IMR-90 (cell line): ENCODE data around the gene MMP8. TPM values are rescaled to one million over a fixed set of nuclear protein-coding genes. Genes with fewer than 3 reads are reported as not detected.

ENCODE experiments used
- ATAC-seq: fragments of 200-7000 bp; cut with Tn5 transposase; 2 replicates; pipeline ENCODE4 v1.9.1; 2020; ENCODE audit warnings: low read depth, mild to moderate bottlenecking, moderate library complexity
- BruUV-seq: library from RNA; stranded (reverse); fragments of 400-500 nt; replicated peaks from 2 replicates; lab custom pipeline; 2021; lab: Mats Ljungman, UMichigan
- CTCF ChIA-PET: fragments of 300-600 bp; formaldehyde crosslinking; extraction: SDS; loops from one replicate; lab custom pipeline; 2021; ENCODE audit warnings: antibody characterized with exemption; lab: Yijun Ruan, JAX
- POLR2A ChIA-PET: fragments of 300-600 bp; sonication (Branson Sonifier 250); formaldehyde crosslinking; loops from one replicate; lab custom pipeline; 2022; ENCODE audit warnings: antibody characterized with exemption; ENCODE audit not compliant: unreplicated experiment; lab: Charles Lee
- DNase-seq: peaks from one replicate; pipeline ENCODE4 v3.0.0; 2013
- H2AFZ ChIP-seq: replicated peaks from 2 replicates; pipeline ENCODE3; 2013; ENCODE audit warnings: low read length, mild to moderate bottlenecking; ENCODE audit not compliant: poor library complexity
- H2AK5ac ChIP-seq: 2 replicates; pipeline ENCODE4 v1.6.1; 2013; ENCODE audit warnings: low read depth, low read length, inconsistent platforms
- H2AK9ac ChIP-seq: replicated peaks from 2 replicates; pipeline ENCODE3; 2013; ENCODE audit warnings: mild to moderate bottlenecking, low read depth, low read length, moderate library complexity; ENCODE audit not compliant: poor library complexity
- H2BK120ac ChIP-seq: 2 replicates; pipeline ENCODE4 v1.6.1; 2013; ENCODE audit warnings: low read depth, low read length, inconsistent platforms
- H2BK15ac ChIP-seq: 3 replicates; pipeline ENCODE4 v1.6.1; 2013; ENCODE audit warnings: low read depth, low read length, inconsistent platforms
- H2BK20ac ChIP-seq: 2 replicates; pipeline ENCODE4 v1.6.1; 2013; ENCODE audit warnings: low read depth, mild to moderate bottlenecking, inconsistent platforms, low read length, moderate library complexity
- H2BK5ac ChIP-seq: 2 replicates; pipeline ENCODE4 v1.6.1; 2013; ENCODE audit warnings: mild to moderate bottlenecking, low read depth, low read length, inconsistent platforms; ENCODE audit not compliant: poor library complexity, severe bottlenecking
- H3K14ac ChIP-seq: replicated peaks from 2 replicates; pipeline ENCODE4 v1.6.1; 2013; ENCODE audit warnings: low read depth, low read length, inconsistent platforms
- H3K18ac ChIP-seq: 2 replicates; pipeline ENCODE4 v1.6.1; 2013; ENCODE audit warnings: low read depth, low read length, control low read depth
- H3K23ac ChIP-seq: 2 replicates; pipeline ENCODE4 v1.6.1; 2013; ENCODE audit warnings: low read depth, low read length, inconsistent platforms
- H3K27ac ChIP-seq: 2 replicates; pipeline ENCODE4 v1.5.1; 2013; ENCODE audit warnings: mild to moderate bottlenecking, control low read depth, low read length; ENCODE audit not compliant: insufficient read depth
- H3K27me3 ChIP-seq: 2 replicates; pipeline ENCODE4 v1.6.1; 2013; ENCODE audit warnings: low read length; ENCODE audit not compliant: control insufficient read depth, insufficient read depth
- H3K36me3 ChIP-seq: 2 replicates; pipeline ENCODE4 v1.6.1; 2013; ENCODE audit warnings: low read length, mixed read lengths; ENCODE audit not compliant: control insufficient read depth, insufficient read depth
- H3K4ac ChIP-seq: 2 replicates; pipeline ENCODE4 v1.6.1; 2013; ENCODE audit warnings: low read depth, low read length, inconsistent platforms
- H3K4me1 ChIP-seq: 2 replicates; pipeline ENCODE4 v1.6.1; 2013; ENCODE audit warnings: low read length, mixed read lengths; ENCODE audit not compliant: control insufficient read depth, insufficient read depth
- H3K4me2 ChIP-seq: 2 replicates; pipeline ENCODE4 v1.6.1; 2013; ENCODE audit warnings: low read depth, mild to moderate bottlenecking, control low read depth, low read length, moderate library complexity
- H3K4me3 ChIP-seq: 2 replicates; pipeline ENCODE4 v1.5.1; 2013; ENCODE audit warnings: low read depth, mild to moderate bottlenecking, control low read depth, low read length, moderate library complexity; ENCODE audit not compliant: insufficient read depth
- H3K56ac ChIP-seq: 2 replicates; pipeline ENCODE4 v1.6.1; 2013; ENCODE audit warnings: low read length, inconsistent platforms; ENCODE audit not compliant: insufficient read depth; ENCODE audit errors: extremely low read depth
- H3K79me1 ChIP-seq, 2 experiments: 2 replicates each; pipeline ENCODE4 v1.6.1; 2013; ENCODE audit warnings: low read length in 2 of 2, inconsistent platforms in 1 of 2, low read depth in 1 of 2
- H3K9ac ChIP-seq: 2 replicates; pipeline ENCODE4 v1.6.1; 2013; ENCODE audit warnings: low read depth, low read length, control low read depth
- H3K9me1 ChIP-seq: 2 replicates; pipeline ENCODE4 v1.6.1; 2013; ENCODE audit warnings: low read length, inconsistent platforms; ENCODE audit not compliant: insufficient read depth
- H3K9me3 ChIP-seq: 2 replicates; pipeline ENCODE4 v1.6.1; 2013; ENCODE audit warnings: low read length; ENCODE audit not compliant: control insufficient read depth, insufficient read depth
- H4K20me1 ChIP-seq: 2 replicates; pipeline ENCODE4 v1.6.1; 2013; ENCODE audit warnings: low read length, inconsistent platforms; ENCODE audit not compliant: insufficient read depth
- H4K5ac ChIP-seq: 2 replicates; pipeline ENCODE4 v1.6.1; 2013; ENCODE audit warnings: mild to moderate bottlenecking, low read depth, low read length, control low read depth
- H4K8ac ChIP-seq, 2 experiments: 2 replicates each; pipeline ENCODE4 v1.6.1; 2013; ENCODE audit warnings: low read depth in 2 of 2, low read length in 2 of 2, control low read depth in 1 of 2, inconsistent platforms in 1 of 2
- H4K91ac ChIP-seq: 2 replicates; pipeline ENCODE4 v1.6.1; 2013; ENCODE audit warnings: low read depth, low read length, inconsistent platforms; ENCODE audit not compliant: insufficient read depth
- BHLHE40 ChIP-seq: fragments of 150-350 bp; IDR thresholded peaks from 2 replicates; pipeline ENCODE4 v1.6.1; 2016; ENCODE audit warnings: mild to moderate bottlenecking, low read depth, low read length
- CEBPB ChIP-seq: IDR thresholded peaks from 2 replicates; pipeline ENCODE4 v1.6.1; 2012; ENCODE audit warnings: low read depth, low read length, improper control_type of control experiment
- CHD1 ChIP-seq: IDR thresholded peaks from 2 replicates; pipeline ENCODE4 v1.6.1; 2012; ENCODE audit warnings: low read depth, low read length, improper control_type of control experiment
- ELK1 ChIP-seq: fragments of 150-350 bp; IDR thresholded peaks from 2 replicates; pipeline ENCODE4 v1.6.1; 2016; ENCODE audit warnings: low read depth, mild to moderate bottlenecking, low read length, moderate library complexity, borderline replicate concordance
- FOS ChIP-seq: fragments of 150-350 bp; IDR thresholded peaks from 2 replicates; pipeline ENCODE4 v1.6.1; 2016; ENCODE audit warnings: low read depth, low read length
- MAFK ChIP-seq: IDR thresholded peaks from 2 replicates; pipeline ENCODE4 v1.6.1; 2012; ENCODE audit warnings: low read depth, low read length, improper control_type of control experiment
- MAZ ChIP-seq: IDR thresholded peaks from 2 replicates; pipeline ENCODE4 v1.6.1; 2012; ENCODE audit warnings: low read depth, mild to moderate bottlenecking, low read length, improper control_type of control experiment, moderate library complexity, borderline replicate concordance
- MXI1 ChIP-seq: IDR thresholded peaks from 2 replicates; pipeline ENCODE4 v1.6.1; 2012; ENCODE audit warnings: low read depth, mild to moderate bottlenecking, low read length, moderate library complexity, borderline replicate concordance
- NFE2L2 ChIP-seq: fragments of 150-350 bp; IDR thresholded peaks from 2 replicates; pipeline ENCODE4 v1.6.1; 2016; ENCODE audit warnings: low read depth, mild to moderate bottlenecking, low read length
- POLR2A ChIP-seq: IDR thresholded peaks from 2 replicates; pipeline ENCODE4 v1.6.1; 2012; ENCODE audit warnings: mild to moderate bottlenecking, low read depth, low read length
- RAD21 ChIP-seq: IDR thresholded peaks from 2 replicates; pipeline ENCODE4 v1.6.1; 2012; ENCODE audit warnings: low read length, improper control_type of control experiment
- RCOR1 ChIP-seq: IDR thresholded peaks from 2 replicates; pipeline ENCODE4 v1.6.1; 2012; ENCODE audit warnings: mild to moderate bottlenecking, low read length, improper control_type of control experiment; ENCODE audit not compliant: insufficient replicate concordance
- RFX5 ChIP-seq: IDR thresholded peaks from 2 replicates; pipeline ENCODE4 v1.8.0; 2012; ENCODE audit warnings: low read depth, mild to moderate bottlenecking, low read length, moderate library complexity
- SMC3 ChIP-seq: fragments of 150-350 bp; IDR thresholded peaks from 2 replicates; pipeline ENCODE4 v1.6.1; 2016; ENCODE audit warnings: low read depth, mild to moderate bottlenecking, antibody characterized with exemption, low read length, moderate library complexity
- USF2 ChIP-seq: fragments of 150-350 bp; IDR thresholded peaks from 2 replicates; pipeline ENCODE4 v1.6.1; 2017; ENCODE audit warnings: mild to moderate bottlenecking, antibody characterized with exemption, low read length, low read depth
- WGBS, 2 experiments: methylation state at CpG; one replicate each; pipeline versions ENCODE4 v1.1.5 to v1.1.7; 2013; ENCODE audit warnings: missing lambda C conversion rate in 2 of 2; ENCODE audit not compliant: insufficient read length in 1 of 2; ENCODE audit errors: extremely low coverage in 2 of 2; 5-methylcytosine and 5-hydroxymethylcytosine counted together
- dilution Hi-C: fragments of 300-500 bp; cut with HindIII; formaldehyde crosslinking; loops from one replicate; pipeline ENCODE4 v1.14.3; 2018; ENCODE audit warnings: low sequenced_read_pairs; ENCODE audit not compliant: unreplicated experiment
- in situ Hi-C: fragments of 300-500 bp; cut with MboI; formaldehyde crosslinking; loops from 3 replicates; pipeline ENCODE4 v1.14.3; 2019; ENCODE audit warnings: low sequenced_read_pairs, inconsistent platforms, mixed read lengths
- intact Hi-C: fragments of 100-400 bp; cut with micrococcal nuclease; formaldehyde crosslinking; loops from 2 replicates; pipeline ENCODE4 v1.10.0; 2022
- polyA plus RNA-seq, 3 experiments: library from polyadenylated mRNA; depleted of rRNA; stranded (reverse); fragments of >200 nt; gene quantifications; 2 replicates each; pipeline ENCODE4 v1.2.3, GENCODE V29; 2012; ENCODE audit warnings: low replicate concordance in 1 of 3
- total RNA-seq: library from RNA; depleted of rRNA; stranded (reverse); fragments of >200 nt; gene quantifications from 2 replicates; pipeline ENCODE4 v1.2.3, GENCODE V29; 2012
- TF ChIP-seq, protein P1 (sequence below): conservative IDR thresholded peaks from 2 replicates; pipeline ENCODE4 v1.5.1; 2012; ENCODE audit warnings: mild to moderate bottlenecking, low read depth, low read length, improper control_type of control experiment

MMP8 gene
- total and polyA plus RNA-seq, 2 of the 4 experiments (the other 2 are of a cell fraction): 0.05 to 0.18 TPM

- intact Hi-C loops (no loop called here), dilution Hi-C loops (no loop called here), in situ Hi-C loops (no loop called here)
- H3K18ac ChIP-seq: no peak overlapping the region
- H3K4me3 ChIP-seq: no peak overlapping the region
- H2AFZ ChIP-seq: no peak overlapping the region
- H3K79me1 ChIP-seq: no peaks in the 10 kb centered on the region
- no peak overlapping the region for H3K27ac ChIP-seq
- ChIA-PET CTCF (no interaction called here), POLR2A (no interaction called here)
- no peak overlapping the region for H2BK120ac ChIP-seq
- no peaks in the 10 kb centered on the region; the same call in 1 of the 2 replicates for H3K9me1 ChIP-seq
- no peak overlapping the region for H2AK5ac ChIP-seq
- ATAC-seq: no peak
- H3K4me1 ChIP-seq: peaks cover 2% of the 10 kb centered on the region; the same call in 1 of the 2 replicates
- H2BK15ac ChIP-seq: no peak overlapping the region
- no peak overlapping the region for H4K8ac ChIP-seq
- WGBS, 2 experiments: 100% methylated on average over 2 of the region's 3 CpGs; no CpG with 5 or more reads in 1 of the 2 experiments
- TF ChIP-seq SMC3: no peak
- no peak for TF ChIP-seq MAFK
- TF ChIP-seq USF2: no peak
- no peak for TF ChIP-seq MXI1
- no peak for TF ChIP-seq BHLHE40
- no peak for TF ChIP-seq CEBPB
- no peak for TF ChIP-seq RFX5
- no peak for TF ChIP-seq RAD21
- TF ChIP-seq POLR2A: no peak
- TF ChIP-seq, protein P1, sequence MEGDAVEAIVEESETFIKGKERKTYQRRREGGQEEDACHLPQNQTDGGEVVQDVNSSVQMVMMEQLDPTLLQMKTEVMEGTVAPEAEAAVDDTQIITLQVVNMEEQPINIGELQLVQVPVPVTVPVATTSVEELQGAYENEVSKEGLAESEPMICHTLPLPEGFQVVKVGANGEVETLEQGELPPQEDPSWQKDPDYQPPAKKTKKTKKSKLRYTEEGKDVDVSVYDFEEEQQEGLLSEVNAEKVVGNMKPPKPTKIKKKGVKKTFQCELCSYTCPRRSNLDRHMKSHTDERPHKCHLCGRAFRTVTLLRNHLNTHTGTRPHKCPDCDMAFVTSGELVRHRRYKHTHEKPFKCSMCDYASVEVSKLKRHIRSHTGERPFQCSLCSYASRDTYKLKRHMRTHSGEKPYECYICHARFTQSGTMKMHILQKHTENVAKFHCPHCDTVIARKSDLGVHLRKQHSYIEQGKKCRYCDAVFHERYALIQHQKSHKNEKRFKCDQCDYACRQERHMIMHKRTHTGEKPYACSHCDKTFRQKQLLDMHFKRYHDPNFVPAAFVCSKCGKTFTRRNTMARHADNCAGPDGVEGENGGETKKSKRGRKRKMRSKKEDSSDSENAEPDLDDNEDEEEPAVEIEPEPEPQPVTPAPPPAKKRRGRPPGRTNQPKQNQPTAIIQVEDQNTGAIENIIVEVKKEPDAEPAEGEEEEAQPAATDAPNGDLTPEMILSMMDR: no peak
- no peak for TF ChIP-seq ELK1
- no peak for TF ChIP-seq CHD1
- no peak for TF ChIP-seq MAZ
- TF ChIP-seq FOS: no peak
- no peak for TF ChIP-seq NFE2L2
- no peak for TF ChIP-seq RCOR1
- no peak overlapping the region for H3K4me2 ChIP-seq
- H2BK20ac ChIP-seq: no peak overlapping the region
- H3K9me3 ChIP-seq: no peaks in the 10 kb centered on the region
- no peak overlapping the region for H4K91ac ChIP-seq
- no peak for DNase-seq
- no TSS peak for BruUV-seq
- H3K56ac ChIP-seq: no peak overlapping the region
- no peak overlapping the region for H3K4ac ChIP-seq
- no peaks in the 10 kb centered on the region for H3K36me3 ChIP-seq
- H2AK9ac ChIP-seq: no peak overlapping the region
- no peak overlapping the region for H3K9ac ChIP-seq
- no peak overlapping the region for H4K5ac ChIP-seq
- no peak overlapping the region for H3K23ac ChIP-seq
- peaks cover 15% of the 10 kb centered on the region for H3K27me3 ChIP-seq
- no peak overlapping the region for H3K14ac ChIP-seq
- no peaks in the 10 kb centered on the region for H4K20me1 ChIP-seq
- no peak overlapping the region for H2BK5ac ChIP-seq
These were observed 20.8 kb downstream of the MMP8 start for GRCh38 chr11:102703826-102704493.
